ENCODE results near the gene HTR3D.
A peak's percentile ranks its signal among the peaks of the same experiment; 100 is the strongest.
"Not testable (repeated sequence)": the region's sequence is repeated elsewhere in the genome, so short reads cannot be mapped to it uniquely, and the experiment has no call there.

The HTR3D gene

DNA sequence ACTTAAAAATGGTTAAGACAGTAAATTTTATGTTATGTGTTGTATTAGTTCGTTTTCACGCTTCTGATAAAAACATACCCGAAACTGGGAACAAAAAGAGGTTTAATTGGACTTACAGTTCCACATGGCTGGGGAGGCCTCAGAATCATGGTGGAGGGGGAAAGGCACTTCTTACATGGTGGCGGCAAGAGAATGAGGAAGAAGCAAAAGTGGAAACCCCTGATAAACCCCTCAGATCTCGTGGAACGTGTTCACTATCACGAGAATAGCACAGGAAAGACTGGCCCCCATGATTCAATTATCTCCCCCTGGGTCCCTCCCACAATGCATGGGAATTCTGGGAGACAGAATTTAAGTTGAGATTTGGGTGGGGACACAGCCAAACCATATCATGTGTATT is 39.6 kb downstream of the HTR3D start:
- not testable (repeated sequence) for DNase-seq

GRCh38 chr3:184073621-184074020 is 42.1 kb downstream of the HTR3D start:
- no peak for DNase-seq

DNA sequence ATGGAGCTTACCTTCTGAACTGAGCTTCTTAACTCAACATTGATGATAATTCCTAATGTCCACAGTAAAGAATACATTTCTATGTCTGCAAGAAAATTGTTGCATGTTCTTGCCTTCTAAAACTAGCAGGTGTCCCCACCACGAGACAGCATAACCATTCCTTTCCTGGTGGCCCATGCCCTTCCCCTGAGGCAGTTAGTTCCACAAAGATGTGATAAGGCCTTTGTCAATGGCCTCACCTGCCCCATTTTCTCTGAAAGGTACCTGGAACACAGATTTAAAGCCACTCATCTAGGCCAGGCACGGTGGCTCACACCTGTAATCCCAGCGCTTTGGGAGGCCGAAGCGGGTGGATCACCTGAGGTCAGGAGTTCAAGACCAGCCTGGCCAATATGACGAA is 44.4 kb downstream of the HTR3D start:
- no peak for DNase-seq

DNA sequence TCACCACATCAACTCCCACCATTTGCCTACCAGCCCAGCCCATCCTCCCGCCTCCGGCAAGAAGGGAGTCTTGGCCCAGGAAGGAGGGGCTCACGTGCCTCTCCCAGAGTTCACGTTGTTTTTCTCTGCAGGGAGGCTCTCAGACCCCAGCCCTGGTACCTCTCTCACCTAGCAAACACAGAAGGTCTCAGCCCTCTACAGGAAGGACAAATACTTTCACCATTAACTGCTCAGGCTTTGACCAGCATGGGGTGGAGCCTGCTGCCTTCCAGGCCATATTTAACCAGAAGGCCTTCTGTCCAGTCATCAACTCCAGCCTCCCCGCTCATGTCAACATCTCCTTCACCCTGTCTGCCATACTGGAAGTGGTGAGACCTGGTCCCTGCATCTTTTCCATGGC is 46.3 kb downstream of the HTR3D start:
- DNase-seq = no peak

DNA sequence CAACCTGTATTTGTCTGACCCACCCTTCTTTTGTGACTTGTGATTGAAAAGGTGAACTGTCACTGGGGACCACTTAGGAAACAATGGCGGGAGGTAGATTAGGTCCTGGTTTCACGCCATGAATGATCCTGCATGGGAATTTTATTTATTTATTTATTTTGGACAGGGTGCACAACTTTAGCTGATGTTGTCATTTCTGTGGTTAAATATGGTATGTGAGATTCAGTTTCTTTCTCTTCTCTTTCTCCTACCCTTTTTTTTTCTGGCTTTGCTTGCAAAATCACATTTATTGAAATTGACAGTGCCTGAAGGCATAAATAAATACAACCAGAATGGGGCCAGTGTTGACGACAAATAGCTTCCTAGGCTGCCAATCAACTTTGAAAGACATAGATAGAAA is 47.3 kb downstream of the HTR3D start:
- DNase-seq = no peak

GRCh38 chr3:184081116-184081830 is 49.7 kb downstream of the HTR3D start:
- no peak for DNase-seq

- DNase-seq = no peak
Measured at GRCh38 chr3:184082034-184082433, 50.5 kb downstream of the HTR3D start.

- DNase-seq = peak; percentile 23
Measured at GRCh38 chr3:184082465-184082864, 50.9 kb downstream of the HTR3D start.

DNA sequence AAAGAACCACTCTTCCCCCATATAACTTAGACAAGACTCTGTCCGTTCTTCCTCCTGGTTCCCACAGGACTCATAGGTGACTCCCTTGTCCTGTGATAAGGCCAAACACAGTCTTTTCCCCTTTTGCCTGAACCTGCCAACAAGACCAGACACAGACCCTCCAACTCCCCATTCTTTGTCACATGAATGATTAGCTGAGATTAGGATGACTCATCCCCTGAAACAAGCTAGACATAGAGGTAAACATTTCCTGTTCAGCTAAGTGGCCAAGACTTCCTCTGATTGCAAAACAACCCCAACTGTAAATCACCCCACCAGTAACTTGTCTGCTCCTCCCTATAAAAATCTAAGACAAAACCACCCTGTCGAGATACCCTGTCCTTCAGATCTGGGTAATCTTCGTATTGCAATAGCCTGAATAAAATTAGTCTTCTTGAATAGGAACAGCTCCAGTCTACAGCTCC is 53.9 kb downstream of the HTR3D start:
- peak; percentile 15 for DNase-seq
